Transverse colon (tissue), 4 donors: ENCODE measurements around the gene CCDC70. TPM values are rescaled to one million over a fixed set of nuclear protein-coding genes. Genes with fewer than 3 reads are reported as not detected.

Experiments used
- DNase-seq: peaks from one replicate; pipeline ENCODE4 v3.0.0-alpha.2; 2019
- H3K27ac ChIP-seq, 4 donors: fragments of 200-600 bp; sonication (generic); 2 replicates each; pipeline ENCODE4 v1.5.1; 2016 to 2018; ENCODE audit warnings: inconsistent platforms in 4 of 4
- H3K27me3 ChIP-seq: fragments of 200-600 bp; sonication (generic); 2 replicates; pipeline ENCODE4 v1.5.1; 2017; ENCODE audit warnings: inconsistent platforms
- H3K36me3 ChIP-seq, 4 donors: fragments of 200-600 bp; sonication (generic); 2 replicates each; pipeline ENCODE4 v1.5.1; 2017 to 2019; ENCODE audit warnings: inconsistent platforms in 4 of 4
- H3K4me1 ChIP-seq, 4 donors: fragments of 200-600 bp; sonication (generic); 2 replicates each; pipeline ENCODE4 v1.5.1; 2017 to 2020; ENCODE audit warnings: inconsistent platforms in 4 of 4
- H3K4me3 ChIP-seq, 4 donors: fragments of 200-600 bp; sonication (generic); 1 replicate in 1 of 4; 2 replicates in 3 of 4; pipeline versions ENCODE4 v1.5.1 to v1.6.1; 2017 to 2019; ENCODE audit warnings: inconsistent platforms in 4 of 4
- H3K9me3 ChIP-seq, 2 donors: fragments of 200-600 bp; sonication (generic); 2 replicates each; pipeline ENCODE4 v1.5.1; 2017 to 2019; ENCODE audit warnings: inconsistent platforms in 2 of 2
- EP300 ChIP-seq: sonication (generic); formaldehyde crosslinking; IDR thresholded peaks from one replicate; pipeline ENCODE4 v1.6.1; 2017; ENCODE audit warnings: antibody characterized with exemption, low read depth
- POLR2A ChIP-seq: fragments of 450-650 bp; IDR thresholded peaks from one replicate; pipeline ENCODE4 v1.6.1; 2016; ENCODE audit warnings: antibody characterized with exemption, mild to moderate bottlenecking, moderate library complexity
- POLR2AphosphoS5 ChIP-seq, 3 donors: sonication (generic); formaldehyde crosslinking; IDR thresholded peaks; one replicate each; pipeline ENCODE4 v1.6.1; 2016; ENCODE audit warnings: antibody characterized with exemption in 3 of 3
- WGBS, 2 donors: methylation state at CpG; one replicate each; pipeline ENCODE4 v1.1.5; 2018; ENCODE audit warnings: low coverage in 1 of 2; 5-methylcytosine and 5-hydroxymethylcytosine counted together
- in situ Hi-C, 4 donors: fragments of 200-750 bp; cut with MboI; loops; one replicate each; pipeline versions ENCODE4 v1.15.0 to v1.15.1; 2017; ENCODE audit warnings: low sequenced_read_pairs in 3 of 4, low pct_ligation_motif_present in 1 of 4, low pct_unique_long_range_greater_than_20kb in 1 of 4
- intact Hi-C: fragments of 100-400 bp; cut with DNase I; formaldehyde crosslinking; loops from one replicate; pipeline ENCODE4 v1.15.1; 2023; ENCODE audit warnings: low total_unique reads
- total RNA-seq, 4 donors: library from RNA; depleted of rRNA; stranded (reverse); fragments of >200 nt; gene quantifications; one replicate each; pipeline ENCODE4 v1.1.0, GENCODE V29; 2016
- TF ChIP-seq, protein P1 (sequence below), 5 experiments: fragments of 200-600 bp in 3 of 5; fragments of 450-650 bp in 2 of 5; sonication (generic) in 3 of 5; IDR thresholded peaks; 1 replicate in 2 of 5; 2 replicates in 3 of 5; pipeline ENCODE4 v1.5.1; 2016 to 2017; ENCODE audit warnings: antibody characterized with exemption in 5 of 5, inconsistent platforms in 3 of 5, mild to moderate bottlenecking in 2 of 5, moderate library complexity in 1 of 5

Gene CCDC70
- not detected for total RNA-seq

DNA sequence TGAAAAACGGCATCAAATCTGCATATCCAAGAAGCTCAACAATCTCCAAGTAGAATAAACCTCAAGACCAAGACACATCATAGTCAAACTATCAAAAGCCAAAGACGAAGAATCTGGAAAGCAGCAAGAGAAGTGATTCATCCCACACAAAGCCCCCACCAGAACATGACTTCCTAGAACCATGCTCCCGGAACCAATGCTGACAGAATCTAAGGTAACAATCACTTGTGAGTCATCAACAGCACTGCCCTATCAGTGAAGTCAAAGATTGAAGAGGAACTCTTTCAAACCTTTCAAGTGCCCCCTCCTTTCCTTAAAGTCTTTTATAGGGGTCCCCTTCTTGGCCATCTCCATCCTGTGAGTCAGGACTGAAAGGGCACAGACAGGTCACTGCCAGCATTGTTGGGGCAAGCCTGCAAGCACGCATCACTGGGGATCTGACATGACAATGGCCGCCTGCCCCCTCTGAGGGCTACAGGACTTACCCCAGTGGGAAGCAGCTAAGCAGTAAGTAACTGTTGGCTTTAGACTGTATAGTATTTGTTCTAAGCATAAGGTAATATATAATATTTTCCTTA, at the start of gene CCDC70:
Gene CCDC70 (plus strand): TSS at position 247 of the 578 bp plus-strand sequence. CDS start 3,443 bp downstream, outside the sequence.
- no peak for DNase-seq
- Histone ChIP-seq H3K27me3 (no peaks in the 10 kb centered on the region), H3K9me3 (no peaks in the 10 kb centered on the region), H3K4me3 (no peak within 1 kb of the TSS), H3K36me3 (no peaks in the 10 kb centered on the region), H3K27ac (no peak within 1 kb of the TSS), H3K4me1 (no peaks in the 10 kb centered on the region)
- TF ChIP-seq, protein P1, sequence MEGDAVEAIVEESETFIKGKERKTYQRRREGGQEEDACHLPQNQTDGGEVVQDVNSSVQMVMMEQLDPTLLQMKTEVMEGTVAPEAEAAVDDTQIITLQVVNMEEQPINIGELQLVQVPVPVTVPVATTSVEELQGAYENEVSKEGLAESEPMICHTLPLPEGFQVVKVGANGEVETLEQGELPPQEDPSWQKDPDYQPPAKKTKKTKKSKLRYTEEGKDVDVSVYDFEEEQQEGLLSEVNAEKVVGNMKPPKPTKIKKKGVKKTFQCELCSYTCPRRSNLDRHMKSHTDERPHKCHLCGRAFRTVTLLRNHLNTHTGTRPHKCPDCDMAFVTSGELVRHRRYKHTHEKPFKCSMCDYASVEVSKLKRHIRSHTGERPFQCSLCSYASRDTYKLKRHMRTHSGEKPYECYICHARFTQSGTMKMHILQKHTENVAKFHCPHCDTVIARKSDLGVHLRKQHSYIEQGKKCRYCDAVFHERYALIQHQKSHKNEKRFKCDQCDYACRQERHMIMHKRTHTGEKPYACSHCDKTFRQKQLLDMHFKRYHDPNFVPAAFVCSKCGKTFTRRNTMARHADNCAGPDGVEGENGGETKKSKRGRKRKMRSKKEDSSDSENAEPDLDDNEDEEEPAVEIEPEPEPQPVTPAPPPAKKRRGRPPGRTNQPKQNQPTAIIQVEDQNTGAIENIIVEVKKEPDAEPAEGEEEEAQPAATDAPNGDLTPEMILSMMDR (IDR thresholded peaks at IDR 0.05) = no peak
- no peak for TF ChIP-seq POLR2AphosphoS5 (IDR thresholded peaks at IDR 0.05)
- TF ChIP-seq POLR2A = no peak
- no peak for TF ChIP-seq EP300
- in situ Hi-C loops = no loop called here
- intact Hi-C loops = loop anchor here (1.0 kb wide), 1 partner anchor 21 kb away; no protein-coding TSS in a partner anchor
- WGBS, 2 donors = 85 to 94% methylated on average over 4 to 5 of the region's 5 CpGs

DNA sequence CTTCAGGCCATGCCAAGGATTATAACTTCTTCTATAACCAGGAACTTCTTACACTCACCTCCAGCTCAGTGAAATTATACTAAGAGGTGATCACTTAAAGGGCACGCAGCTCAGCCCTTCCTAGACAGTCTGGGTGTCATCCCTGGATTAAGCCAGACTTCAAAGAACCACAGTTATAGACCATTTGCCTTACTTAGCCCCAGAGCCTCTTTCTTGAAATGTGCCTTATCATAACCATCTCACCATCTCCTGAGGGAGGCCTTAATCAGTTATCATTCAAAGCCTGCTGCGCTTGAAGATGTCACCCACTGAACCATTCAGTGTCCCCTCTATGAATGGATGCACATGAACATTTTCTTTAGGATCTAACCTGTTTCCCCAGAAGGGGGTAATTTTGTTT, 47.7 kb upstream of the CCDC70 start:
- no peaks in the 10 kb centered on the region for H3K27me3 ChIP-seq
- peaks cover 5 to 13% (median 10%) of the 10 kb centered on the region in 4 donors for H3K4me1 ChIP-seq
- no peak overlapping the region for H3K4me3 ChIP-seq
- no peak overlapping the region for H3K27ac ChIP-seq
- intact Hi-C loops = no loop called here
- TF ChIP-seq POLR2A (no peak), POLR2AphosphoS5 (IDR thresholded peaks at IDR 0.05) (no peak), EP300 (no peak)
- TF ChIP-seq, protein P1 (IDR thresholded peaks at IDR 0.05) = no peak
- H3K36me3 ChIP-seq = no peaks in the 10 kb centered on the region
- no peaks in the 10 kb centered on the region for H3K9me3 ChIP-seq
- in situ Hi-C loops = loop anchor here in 1 of 4 donors (25.0 kb wide), 2 partner anchors 323 to 623 kb away; partner anchors contain the start of gene NEK5
- WGBS, 2 donors = 98% methylated on average over 2 of the region's 2 CpGs; no CpG with 5 or more reads in 1 of the 2 donors
- DNase-seq = no peak

DNA sequence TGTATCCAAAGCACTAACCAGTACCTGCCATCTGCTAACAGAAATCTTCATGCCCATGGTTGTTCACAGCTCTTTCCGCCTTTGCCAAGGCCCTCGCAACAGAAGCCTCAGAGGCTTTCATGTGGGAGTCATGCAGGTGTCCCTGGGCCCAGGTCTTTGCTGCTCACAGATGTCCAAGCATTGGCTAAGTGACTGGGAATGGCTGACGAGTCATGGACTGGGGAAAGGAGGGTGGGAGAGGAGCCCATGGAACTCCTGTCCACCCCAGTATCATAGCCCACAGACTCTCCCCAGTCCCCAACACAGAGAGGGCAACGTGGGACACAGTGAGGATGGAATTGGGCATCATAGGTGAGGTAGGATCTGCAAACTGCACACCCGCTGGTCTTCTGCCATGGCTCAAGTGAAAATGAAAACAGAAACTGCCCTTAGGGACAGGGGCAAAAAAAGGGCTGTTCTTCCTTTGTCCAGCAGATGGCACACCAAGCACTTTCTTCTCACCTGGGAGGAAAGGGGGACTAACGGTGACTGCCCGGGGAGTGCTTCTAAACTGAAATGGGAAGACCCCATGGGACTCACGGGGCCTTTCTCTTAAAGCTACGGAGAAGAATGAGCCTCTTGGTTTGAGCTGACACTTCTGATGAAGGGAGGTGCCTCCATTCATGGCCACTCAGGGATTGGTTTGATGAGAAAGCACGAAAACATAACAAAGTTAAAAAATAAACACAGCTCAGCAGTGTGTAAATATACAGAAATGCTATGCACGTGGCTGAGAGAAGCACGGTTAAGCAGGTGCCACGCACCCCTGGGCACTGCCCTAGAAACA, 46.7 kb upstream of the CCDC70 start:
- H3K4me3 ChIP-seq = peak overlapping the region in 1 of 4 donors; percentile 12
- WGBS, 2 donors = 12 to 21% methylated on average over 6 to 13 of the region's 13 CpGs
- H3K27ac ChIP-seq = peak overlapping the region in 1 of 4 donors; percentile 46

DNA sequence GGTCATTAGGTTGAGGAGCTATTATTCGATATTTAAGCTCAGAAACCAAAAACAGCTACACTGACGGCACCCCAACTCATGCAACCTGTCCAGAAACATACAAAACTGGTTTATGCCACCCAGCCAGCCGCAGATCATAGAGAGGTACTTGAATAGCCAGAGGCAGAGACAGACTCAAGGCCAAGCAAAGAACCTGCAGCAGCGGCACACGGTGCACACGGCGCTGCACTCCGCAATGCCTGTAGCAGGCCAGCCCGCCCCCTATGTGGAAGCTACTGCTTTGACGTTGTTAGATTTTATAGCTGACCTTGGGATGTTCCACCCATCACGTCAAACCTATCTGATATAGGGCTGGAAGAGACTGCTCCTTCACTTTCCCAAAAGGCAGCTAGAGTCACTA, 45.9 kb upstream of the CCDC70 start:
- no peaks in the 10 kb centered on the region for H3K36me3 ChIP-seq
- peaks cover 5 to 13% (median 10%) of the 10 kb centered on the region in 4 donors for H3K4me1 ChIP-seq
- H3K9me3 ChIP-seq = no peaks in the 10 kb centered on the region
- H3K27me3 ChIP-seq = no peaks in the 10 kb centered on the region
- no peak overlapping the region for H3K27ac ChIP-seq
- TF ChIP-seq POLR2AphosphoS5 (IDR thresholded peaks at IDR 0.05) = no peak
- no peak for TF ChIP-seq POLR2A
- TF ChIP-seq EP300 = no peak
- TF ChIP-seq, protein P1 (IDR thresholded peaks at IDR 0.05) = no peak
- in situ Hi-C loops (loop anchor here in 1 of 4 donors (25.0 kb wide), 2 partner anchors 321 to 621 kb away; partner anchors contain the start of gene NEK5), intact Hi-C loops (no loop called here)
- DNase-seq = no peak
- 40 to 48% methylated on average over 1 to 11 of the region's 11 CpGs for WGBS, 2 donors
- no peak overlapping the region for H3K4me3 ChIP-seq

More for the DNA sequence above, 46.7 kb upstream of the CCDC70 start:
- in situ Hi-C loops (loop anchor here in 1 of 4 donors (25.0 kb wide), 2 partner anchors 322 to 622 kb away; partner anchors contain the start of gene NEK5), intact Hi-C loops (no loop called here)
- no peaks in the 10 kb centered on the region for H3K9me3 ChIP-seq
- peaks cover 5 to 13% (median 10%) of the 10 kb centered on the region in 4 donors for H3K4me1 ChIP-seq
- peak; percentile 83 for DNase-seq
- no peaks in the 10 kb centered on the region for H3K27me3 ChIP-seq
- H3K36me3 ChIP-seq = no peaks in the 10 kb centered on the region
- no peak for TF ChIP-seq POLR2A
- TF ChIP-seq, protein P1 (IDR thresholded peaks at IDR 0.05) = peak; percentile 80 to 85 (median 82)
